Stomach (tissue), 19 donors: Measurements from ENCODE around the gene IZUMO3. TPM values are rescaled to one million over a fixed set of nuclear protein-coding genes. Genes with fewer than 3 reads are reported as not detected.

Experiments
- DNase-seq, 2 donors: peaks; one replicate each; pipeline versions ENCODE4 v3.0.0 to v3.0.0-alpha.2; 2013 to 2019
- H3K27ac ChIP-seq, 5 donors: fragments of 200-600 bp in 4 of 5; sonication (generic) in 4 of 5; one replicate each; pipeline ENCODE4 v1.5.1; 2013 to 2019; ENCODE audit warnings: mild to moderate bottlenecking in 1 of 5, moderate library complexity in 1 of 5
- H3K27me3 ChIP-seq, 3 donors: fragments of 200-600 bp; sonication (generic); one replicate each; pipeline ENCODE4 v1.5.1; 2017 to 2019; ENCODE audit warnings: mixed run types in 1 of 3
- H3K36me3 ChIP-seq, 4 donors: fragments of 200-600 bp; sonication (generic); 1 replicate in 3 of 4; 2 replicates in 1 of 4; pipeline ENCODE4 v1.5.1; 2016 to 2019
- H3K4me1 ChIP-seq, 4 donors: fragments of 200-600 bp; sonication (generic); one replicate each; pipeline ENCODE4 v1.5.1; 2016 to 2019
- H3K4me3 ChIP-seq, 4 donors: fragments of 200-600 bp; sonication (generic) in 3 of 4; one replicate each; pipeline ENCODE4 v1.5.1; 2016 to 2019; ENCODE audit warnings: mild to moderate bottlenecking in 1 of 4
- H3K9me3 ChIP-seq, 4 donors: fragments of 200-600 bp; sonication (generic); one replicate each; pipeline ENCODE4 v1.5.1; 2016 to 2019
- CTCF ChIP-seq, 7 experiments: fragments of 450-650 bp in 4 of 7; fragments of 200-600 bp in 3 of 7; sonication (generic) in 3 of 7; IDR thresholded peaks; one replicate each; pipeline ENCODE4 v1.5.1; 2016 to 2019; ENCODE audit warnings: antibody characterized with exemption in 7 of 7, control low read depth in 2 of 7, mild to moderate bottlenecking in 1 of 7
- EP300 ChIP-seq: sonication (generic); formaldehyde crosslinking; IDR thresholded peaks from one replicate; pipeline ENCODE4 v1.6.1; 2017; ENCODE audit warnings: antibody characterized with exemption
- POLR2A ChIP-seq, 4 donors: fragments of 450-650 bp; IDR thresholded peaks; one replicate each; pipeline ENCODE4 v1.6.1; 2016; ENCODE audit warnings: antibody characterized with exemption in 4 of 4, control low read depth in 2 of 4, mild to moderate bottlenecking in 1 of 4, moderate library complexity in 1 of 4
- POLR2AphosphoS5 ChIP-seq, 3 donors: sonication (generic); formaldehyde crosslinking; IDR thresholded peaks; one replicate each; pipeline ENCODE4 v1.6.1; 2016; ENCODE audit warnings: antibody characterized with exemption in 3 of 3
- WGBS, 5 donors: extraction: QIAGEN DNeasy Blood & Tissue Kit in 3 of 5; methylation state at CpG; one replicate each; pipeline versions ENCODE4 v1.1.5 to v1.1.7; 2013 to 2018; 5-methylcytosine and 5-hydroxymethylcytosine counted together
- intact Hi-C: fragments of 100-400 bp; cut with DNase I; formaldehyde crosslinking; loops from one replicate; pipeline ENCODE4 v1.15.1; 2023; ENCODE audit warnings: low total_unique reads
- long read RNA-seq, 10 donors: transcript quantifications; one replicate each; lab custom pipeline, GENCODE V29; 2026
- polyA plus RNA-seq, 3 donors: library from polyadenylated mRNA; stranded (reverse); fragments of 200-250 nt; gene quantifications; one replicate each; pipeline ENCODE4 v1.2.3, GENCODE V29; 2013
- total RNA-seq, 5 donors: library from RNA; depleted of rRNA; stranded (reverse); fragments of >200 nt; gene quantifications; one replicate each; pipeline versions ENCODE4 v1.1.0 to v1.2.3, GENCODE V29; 2014 to 2016
- donor health status: healthy with polysubstance abuse.
- donor health status: Bipolar disorder and iron deficiency.
- donor health status: healthy.

The IZUMO3 gene
- not detected for total RNA-seq
- polyA plus RNA-seq: not detected
- long read RNA-seq, donor 1: 0 reads
- long read RNA-seq, donor 2: 0 reads
- long read RNA-seq, donor 3: 0 reads
- long read RNA-seq, donor 4: 0 reads
- long read RNA-seq, donor 5: 0 reads
- long read RNA-seq, donor 6: 0 reads
- long read RNA-seq, donor 7: 0 reads
- long read RNA-seq, donor 8: 0 reads
- long read RNA-seq, donor 9: 0 reads
- long read RNA-seq, donor 10: 0 reads

- H3K4me3 ChIP-seq: no peak within 1 kb of the TSS
- no peaks in the 10 kb centered on the region for H3K27me3 ChIP-seq
- intact Hi-C loops: no loop called here
- TF ChIP-seq EP300: no peak
- no peak for TF ChIP-seq POLR2AphosphoS5 (IDR thresholded peaks at IDR 0.05)
- TF ChIP-seq POLR2A (IDR thresholded peaks at IDR 0.05): no peak
- TF ChIP-seq CTCF (IDR thresholded peaks at IDR 0.05): no peak
- no peaks in the 10 kb centered on the region for H3K36me3 ChIP-seq
- peaks cover 0 to 12% (median 3%) of the 10 kb centered on the region in 4 donors for H3K9me3 ChIP-seq
- no peaks in the 10 kb centered on the region for H3K4me1 ChIP-seq
- WGBS, 5 donors: 86 to 93% (median 89%) methylated on average over 3 of the region's 3 CpGs
- no peak for DNase-seq
- H3K27ac ChIP-seq: no peak within 1 kb of the TSS
These were observed at the start of gene IZUMO3 for GRCh38 chr9:24545847-24546522. TSS of gene IZUMO3 (minus strand) at chr9:24545897. CDS start at chr9:24545649, 248 bp downstream.

GRCh38 chr9:24594234-24594850 is 48.6 kb upstream of the IZUMO3 start:
- no peak for DNase-seq
- TF ChIP-seq POLR2A (IDR thresholded peaks at IDR 0.05) (no peak), EP300 (no peak), POLR2AphosphoS5 (IDR thresholded peaks at IDR 0.05) (no peak), CTCF (IDR thresholded peaks at IDR 0.05) (no peak)
- H3K9me3 ChIP-seq: no peaks in the 10 kb centered on the region
- WGBS, 5 donors: 77 to 84% (median 82%) methylated on average over 8 of the region's 8 CpGs
- H3K36me3 ChIP-seq: no peaks in the 10 kb centered on the region
- no peak overlapping the region for H3K4me3 ChIP-seq
- H3K27me3 ChIP-seq: no peaks in the 10 kb centered on the region
- intact Hi-C loops: no loop called here
- H3K27ac ChIP-seq: no peak overlapping the region
- no peaks in the 10 kb centered on the region for H3K4me1 ChIP-seq

GRCh38 chr9:24590432-24590831 is 44.7 kb upstream of the IZUMO3 start:
- intact Hi-C loops: no loop called here
- Histone ChIP-seq H3K9me3 (peaks cover 0 to 9% (median 0%) of the 10 kb centered on the region in 4 donors), H3K36me3 (no peaks in the 10 kb centered on the region), H3K27ac (no peak overlapping the region), H3K4me3 (no peak overlapping the region), H3K4me1 (no peaks in the 10 kb centered on the region), H3K27me3 (no peaks in the 10 kb centered on the region)
- no peak for TF ChIP-seq CTCF (IDR thresholded peaks at IDR 0.05)
- no peak for TF ChIP-seq POLR2AphosphoS5 (IDR thresholded peaks at IDR 0.05)
- no peak for TF ChIP-seq POLR2A (IDR thresholded peaks at IDR 0.05)
- TF ChIP-seq EP300: no peak
- no peak for DNase-seq
- WGBS, 5 donors: 59 to 84% (median 70%) methylated on average over 1 of the region's 1 CpG

GRCh38 chr9:24587883-24588282 is 42.2 kb upstream of the IZUMO3 start:
- intact Hi-C loops: no loop called here
- WGBS, 5 donors: 58 to 75% (median 68%) methylated on average over 2 of the region's 2 CpGs
- H3K27ac ChIP-seq: no peak overlapping the region
- no peaks in the 10 kb centered on the region for H3K36me3 ChIP-seq
- H3K27me3 ChIP-seq: no peaks in the 10 kb centered on the region
- peaks cover 0 to 15% (median 0%) of the 10 kb centered on the region in 4 donors for H3K9me3 ChIP-seq
- no peak for DNase-seq
- no peaks in the 10 kb centered on the region for H3K4me1 ChIP-seq
- TF ChIP-seq EP300 (no peak), POLR2AphosphoS5 (IDR thresholded peaks at IDR 0.05) (no peak), CTCF (IDR thresholded peaks at IDR 0.05) (no peak), POLR2A (IDR thresholded peaks at IDR 0.05) (no peak)
- no peak overlapping the region for H3K4me3 ChIP-seq
